K562 (cell line): ENCODE measurements around the gene MAST1. TPM values are rescaled to one million over a fixed set of nuclear protein-coding genes. Genes with fewer than 3 reads are reported as not detected.

Source experiments
- ATAC-seq: fragments of 200-7000 bp; cut with Tn5 transposase; 3 replicates; pipeline ENCODE4 v1.9.1; 2020; ENCODE audit warnings: moderate library complexity
- BruUV-seq: library from RNA; stranded (reverse); fragments of 400-500 nt; replicated peaks from 2 replicates; lab custom pipeline; 2021; lab: Mats Ljungman, UMichigan
- CTCF ChIA-PET: fragments of 300-600 bp; formaldehyde crosslinking; extraction: SDS; loops from one replicate; lab custom pipeline; 2021; ENCODE audit warnings: low intra/inter-chr PET ratio; lab: Yijun Ruan, JAX
- POLR2A ChIA-PET: fragments of 300-600, 350-650 bp; sonication (Branson Sonifier 250); formaldehyde crosslinking; extraction: SDS; loops from one replicate; lab custom pipeline; 2021; ENCODE audit warnings: antibody characterized with exemption, inconsistent platforms; lab: Yijun Ruan, JAX
- DNase-seq, 4 experiments: peaks; one replicate each; pipeline versions ENCODE4 v3.0.0 to v3.0.0-alpha.2; 2011 to 2018; ENCODE audit warnings: low spot score in 3 of 4, mixed read lengths in 3 of 4; ENCODE audit errors: extremely low read depth in 1 of 4
- FAIRE-seq: peaks from 2 replicates; lab custom pipeline; 2011; peaks lifted over from hg19 to GRCh38; lab: Jason Lieb, UNC
- H2AFZ ChIP-seq: 2 replicates; pipeline ENCODE4 v1.6.0; 2011; ENCODE audit warnings: low read depth, low read length, control low read depth, inconsistent platforms
- H3K27ac ChIP-seq: fragments of 200-600 bp; 3 replicates; pipeline ENCODE4 v1.8.0; 2011; ENCODE audit warnings: low read depth, mild to moderate bottlenecking, control low read depth, inconsistent platforms, low read length, moderate library complexity, mixed read lengths; ENCODE audit errors: extremely low read depth
- H3K27me3 ChIP-seq, 2 experiments: fragments of 300-600 bp in 1 of 2; 2 replicates in 1 of 2; 3 replicates in 1 of 2; pipeline versions ENCODE4 v1.6.0 to v1.8.0; 2011; ENCODE audit warnings: inconsistent platforms in 2 of 2, low read length in 2 of 2, mild to moderate bottlenecking in 1 of 2, mixed read lengths in 1 of 2, moderate library complexity in 1 of 2; ENCODE audit not compliant: control insufficient read depth in 2 of 2, insufficient read depth in 2 of 2
- H3K36me3 ChIP-seq: fragments of 300-600 bp; 3 replicates; pipeline ENCODE4 v1.8.0; 2011; ENCODE audit warnings: mild to moderate bottlenecking, low read length, inconsistent platforms; ENCODE audit not compliant: control insufficient read depth, insufficient read depth
- H3K4me1 ChIP-seq, 2 experiments: fragments of 200-600 bp in 1 of 2; replicated peaks in 1 of 2; 2 replicates in 1 of 2; 3 replicates in 1 of 2; pipeline versions ENCODE4 v1.5.1 to v1.8.0; 2011; ENCODE audit warnings: inconsistent platforms in 2 of 2, low read length in 2 of 2, mild to moderate bottlenecking in 1 of 2, mixed read lengths in 1 of 2, moderate library complexity in 1 of 2; ENCODE audit not compliant: control insufficient read depth in 2 of 2, insufficient read depth in 2 of 2
- H3K4me2 ChIP-seq: 2 replicates; pipeline ENCODE4 v1.6.1; 2011; ENCODE audit warnings: low read length, control low read depth, inconsistent platforms, mixed read lengths; ENCODE audit not compliant: insufficient read depth
- H3K4me3 ChIP-seq: fragments of 200-600 bp; sonication (generic), shearing (Covaris generic); 2 replicates; pipeline ENCODE4 v1.5.1; 2016; ENCODE audit warnings: control low read depth, inconsistent platforms
- H3K79me2 ChIP-seq: fragments of 200-600 bp; 3 replicates; pipeline ENCODE4 v1.8.0; 2011; ENCODE audit warnings: low read length, inconsistent platforms; ENCODE audit not compliant: control insufficient read depth, insufficient read depth
- H3K9ac ChIP-seq, 2 experiments: 2 replicates each; pipeline versions ENCODE4 v1.6.0 to v1.6.1; 2011; ENCODE audit warnings: low read depth in 2 of 2, low read length in 2 of 2, control low read depth in 1 of 2, inconsistent platforms in 1 of 2, mild to moderate bottlenecking in 1 of 2, mixed read lengths in 1 of 2; ENCODE audit not compliant: insufficient read depth in 1 of 2
- H3K9me1 ChIP-seq: one replicate; pipeline ENCODE4 v1.6.0; 2011; ENCODE audit warnings: inconsistent platforms, mild to moderate bottlenecking, low read length, moderate library complexity; ENCODE audit not compliant: control insufficient read depth, insufficient read depth
- H3K9me3 ChIP-seq: replicated peaks from 2 replicates; pipeline ENCODE4 v1.5.1; 2011; ENCODE audit warnings: low read depth, low read length, inconsistent platforms; ENCODE audit not compliant: control insufficient read depth, insufficient read depth
- H4K20me1 ChIP-seq: replicated peaks from 2 replicates; pipeline ENCODE4 v1.6.1; 2011; ENCODE audit warnings: low read length, inconsistent platforms, mixed read lengths; ENCODE audit not compliant: control insufficient read depth, insufficient read depth
- ELK1 ChIP-seq: sonication (generic); formaldehyde crosslinking; IDR thresholded peaks from 2 replicates; pipeline ENCODE4 v1.8.1; 2022; ENCODE audit warnings: missing genetic modification reagents
- SMAD3 ChIP-seq: fragments of 450-650 bp; formaldehyde crosslinking; conservative IDR thresholded peaks from 2 replicates; pipeline ENCODE4 v1.4.0; 2020; ENCODE audit warnings: mild to moderate bottlenecking
- SRSF3 ChIP-seq: fragments of 200-400 bp; formaldehyde crosslinking; IDR thresholded peaks from 2 replicates; pipeline ENCODE4 v1.6.1; 2016; ENCODE audit warnings: mild to moderate bottlenecking, low read length, moderate library complexity; ENCODE audit not compliant: insufficient read depth
- U2AF2 ChIP-seq: fragments of 200-400 bp; formaldehyde crosslinking; optimal IDR thresholded peaks from 2 replicates; pipeline ENCODE3; 2017; ENCODE audit warnings: low read depth, mild to moderate bottlenecking, low read length
- ZKSCAN3 ChIP-seq: fragments of 250-450 bp; sonication (Bioruptor Pico); IDR thresholded peaks from 2 replicates; pipeline ENCODE4 v1.4.0; 2020
- WGBS: fragments of 100-300 bp; shearing (Covaris generic); methylation state at CpG from one replicate; pipeline ENCODE4 v1.1.6; 2016; ENCODE audit warnings: low coverage, mixed read lengths; ENCODE audit not compliant: insufficient coverage; ENCODE audit errors: missing lambda C conversion rate; 5-methylcytosine and 5-hydroxymethylcytosine counted together
- in situ Hi-C: fragments of 300-500 bp; cut with MboI; formaldehyde crosslinking; loops from 4 replicates; pipeline ENCODE4 v1.15.0; 2018; ENCODE audit warnings: inconsistent platforms, mixed read lengths
- intact Hi-C: fragments of 100-400 bp; cut with micrococcal nuclease; formaldehyde crosslinking; loops from 2 replicates; pipeline ENCODE4 v1.14.2; 2022
- polyA plus RNA-seq, 8 experiments: library from polyadenylated mRNA; depleted of rRNA in 4 of 8; stranded (reverse) in 5 of 8; unstranded in 3 of 8; fragments of >200 nt; fragmentation: Nextera tagmentation in 2 of 8; fragmentation: Illumina TruSeq in 1 of 8; extraction: Ambion mirVana in 2 of 8; extraction: Trizol in 1 of 8; gene quantifications; 2 replicates each; pipeline versions ENCODE4 v1.2.1 to v1.2.3, GENCODE V29; 2011 to 2014; ENCODE audit warnings: inconsistent platforms in 1 of 8, missing spikeins in 1 of 8
- total RNA-seq, 7 experiments: library from RNA; depleted of rRNA in 6 of 7; stranded (reverse); fragments of >200 nt in 6 of 7; fragmentation: Illumina TruSeq in 2 of 7; extraction: Trizol in 2 of 7; gene quantifications; 2 replicates each; pipeline versions ENCODE4 v1.2.1 to v1.2.3, GENCODE V29; 2011 to 2021; ENCODE audit warnings: low replicate concordance in 1 of 7
- TF ChIP-seq, protein P1 (sequence below): sonication (generic); formaldehyde crosslinking; IDR thresholded peaks from 2 replicates; pipeline ENCODE4 v1.8.0; 2023; ENCODE audit warnings: mild to moderate bottlenecking, missing genetic modification reagents

MAST1 gene
- total and polyA plus RNA-seq, 9 of the 15 experiments (the other 6 are each of a cell fraction or from before 2014, with no cell fraction given) = 0.48 to 10.3 (median 3.9) TPM

- FAIRE-seq = no peak
- no TSS peak for BruUV-seq
These were observed 4.2 kb downstream of the MAST1 start for GRCh38 chr19:12842511-12842910.

More at GRCh38 chr19:12842511-12842910, 4.2 kb downstream of the MAST1 start:
- Histone ChIP-seq H3K9ac (no peak overlapping the region), H2AFZ (no peak overlapping the region), H3K4me1 (peaks cover 34 to 48% of the 10 kb centered on the region in 2 experiments), H3K27me3 (no peaks in the 10 kb centered on the region; a peak in 1 of 5 replicates), H3K4me3 (no peak overlapping the region), H4K20me1 (peaks cover 6% of the 10 kb centered on the region; the same call in 1 of the 2 replicates), H3K27ac (no peak overlapping the region; the same call in 2 of the 3 replicates), H3K9me1 (peaks cover 4% of the 10 kb centered on the region), H3K36me3 (peaks cover 19% of the 10 kb centered on the region; the same call in 2 of the 3 replicates), H3K4me2 (no peak overlapping the region), H3K79me2 (peaks cover 20% of the 10 kb centered on the region), H3K9me3 (no peaks in the 10 kb centered on the region)
- intact Hi-C loops = loop anchor here (5.0 kb wide), 1 partner anchor 65 kb away; the partner anchor contains the start of gene HOOK2
- no peak for ATAC-seq
- DNase-seq = no peak
- in situ Hi-C loops = no loop called here
- 93% methylated on average over 17 of the region's 18 CpGs for WGBS
- ChIA-PET CTCF (no interaction called here), POLR2A (no interaction called here)
- no peak for TF ChIP-seq ZKSCAN3 (CRISPR knock-in tag)
- no peak for TF ChIP-seq SRSF3
- TF ChIP-seq ELK1 = 0 out of 2 replicates have a peak, but pooled peaks have one; percentile 29
- TF ChIP-seq, protein P1, sequence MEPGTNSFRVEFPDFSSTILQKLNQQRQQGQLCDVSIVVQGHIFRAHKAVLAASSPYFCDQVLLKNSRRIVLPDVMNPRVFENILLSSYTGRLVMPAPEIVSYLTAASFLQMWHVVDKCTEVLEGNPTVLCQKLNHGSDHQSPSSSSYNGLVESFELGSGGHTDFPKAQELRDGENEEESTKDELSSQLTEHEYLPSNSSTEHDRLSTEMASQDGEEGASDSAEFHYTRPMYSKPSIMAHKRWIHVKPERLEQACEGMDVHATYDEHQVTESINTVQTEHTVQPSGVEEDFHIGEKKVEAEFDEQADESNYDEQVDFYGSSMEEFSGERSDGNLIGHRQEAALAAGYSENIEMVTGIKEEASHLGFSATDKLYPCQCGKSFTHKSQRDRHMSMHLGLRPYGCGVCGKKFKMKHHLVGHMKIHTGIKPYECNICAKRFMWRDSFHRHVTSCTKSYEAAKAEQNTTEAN (CRISPR knock-in tag) = 0 out of 2 replicates have a peak, but pooled peaks have one; percentile 57
- TF ChIP-seq U2AF2 = no peak
- no peak for TF ChIP-seq SMAD3 (CRISPR knock-in tag)
